ENCODE data around the gene HOXB9.

HOXB9 gene

GRCh38 chr17:48643697-48644012, 17.5 kb upstream of the HOXB9 start:
- TF ChIP-seq, protein P1, sequence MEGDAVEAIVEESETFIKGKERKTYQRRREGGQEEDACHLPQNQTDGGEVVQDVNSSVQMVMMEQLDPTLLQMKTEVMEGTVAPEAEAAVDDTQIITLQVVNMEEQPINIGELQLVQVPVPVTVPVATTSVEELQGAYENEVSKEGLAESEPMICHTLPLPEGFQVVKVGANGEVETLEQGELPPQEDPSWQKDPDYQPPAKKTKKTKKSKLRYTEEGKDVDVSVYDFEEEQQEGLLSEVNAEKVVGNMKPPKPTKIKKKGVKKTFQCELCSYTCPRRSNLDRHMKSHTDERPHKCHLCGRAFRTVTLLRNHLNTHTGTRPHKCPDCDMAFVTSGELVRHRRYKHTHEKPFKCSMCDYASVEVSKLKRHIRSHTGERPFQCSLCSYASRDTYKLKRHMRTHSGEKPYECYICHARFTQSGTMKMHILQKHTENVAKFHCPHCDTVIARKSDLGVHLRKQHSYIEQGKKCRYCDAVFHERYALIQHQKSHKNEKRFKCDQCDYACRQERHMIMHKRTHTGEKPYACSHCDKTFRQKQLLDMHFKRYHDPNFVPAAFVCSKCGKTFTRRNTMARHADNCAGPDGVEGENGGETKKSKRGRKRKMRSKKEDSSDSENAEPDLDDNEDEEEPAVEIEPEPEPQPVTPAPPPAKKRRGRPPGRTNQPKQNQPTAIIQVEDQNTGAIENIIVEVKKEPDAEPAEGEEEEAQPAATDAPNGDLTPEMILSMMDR (IDR thresholded peaks at IDR 0.05; ENCODE audit: control insufficient read depth, extremely low read depth, insufficient read depth): no peak

DNA sequence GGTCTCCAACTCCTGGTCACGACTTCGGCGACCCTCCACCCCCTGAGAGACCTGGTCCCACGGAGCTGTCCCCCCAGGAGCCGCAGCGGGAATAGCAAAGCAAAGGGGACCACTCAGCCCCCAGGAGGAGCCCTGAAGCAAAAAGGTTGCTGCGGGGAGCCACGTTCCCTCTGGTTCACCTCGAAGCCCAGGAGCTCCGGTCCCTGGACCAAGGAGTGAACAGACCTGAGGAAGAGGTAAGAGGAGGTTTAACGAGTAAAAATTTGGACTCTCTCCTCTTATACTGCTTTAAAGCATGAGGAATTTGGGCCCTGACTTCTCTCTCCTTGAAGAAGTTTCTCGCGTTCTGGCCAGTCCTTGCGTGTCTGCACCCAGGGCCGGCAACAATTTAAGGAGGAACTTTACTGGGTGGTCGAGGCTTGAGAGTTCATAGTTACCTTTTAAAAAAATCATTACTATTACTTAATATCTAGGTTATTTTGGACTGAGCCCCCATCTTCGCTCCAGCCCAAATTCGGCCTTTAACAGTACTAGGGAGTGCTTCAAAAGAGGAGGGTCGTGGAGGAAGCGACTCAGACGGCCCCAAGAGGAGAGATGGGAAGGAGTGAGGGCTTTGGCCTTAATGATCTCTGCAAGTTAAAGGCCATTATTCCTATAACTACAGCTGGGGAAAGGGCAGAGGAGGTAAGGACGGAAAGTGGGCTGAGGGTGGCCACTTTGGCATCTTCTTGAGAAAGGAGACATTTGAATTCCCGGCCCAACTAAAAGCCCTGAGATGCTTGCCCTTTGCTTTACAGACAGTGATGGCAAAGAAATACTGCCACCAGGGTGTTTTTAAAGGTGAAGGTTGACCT, 16.9 kb upstream of the HOXB9 start:
- H3K4me3 ChIP-seq (ENCODE audit: low read depth, low read length): no peak overlapping the region
- TF ChIP-seq, protein P1 (IDR thresholded peaks at IDR 0.05; ENCODE audit: control insufficient read depth, extremely low read depth, insufficient read depth): no peak
- DNase-seq (ENCODE audit: low read depth): no peak

More at GRCh38 chr17:48643697-48644012, 17.5 kb upstream of the HOXB9 start:
- no peak overlapping the region for H3K4me3 ChIP-seq (ENCODE audit: low read depth, low read length)
- DNase-seq (ENCODE audit: low read depth): no peak

GRCh38 chr17:48642059-48642842, 16.1 kb upstream of the HOXB9 start:
- no peak overlapping the region for H3K4me3 ChIP-seq (ENCODE audit: low read depth, low read length)
- TF ChIP-seq, protein P1 (IDR thresholded peaks at IDR 0.05; ENCODE audit: control insufficient read depth, extremely low read depth, insufficient read depth): no peak
- no peak for DNase-seq (ENCODE audit: low read depth)

- no peak for DNase-seq (ENCODE audit: low read depth)
- H3K4me3 ChIP-seq (ENCODE audit: low read depth, low read length): no peak overlapping the region
- TF ChIP-seq, protein P1 (IDR thresholded peaks at IDR 0.05; ENCODE audit: control insufficient read depth, extremely low read depth, insufficient read depth): no peak
Measured at GRCh38 chr17:48641541-48642058, 15.4 kb upstream of the HOXB9 start.

- no peak overlapping the region for H3K4me3 ChIP-seq (ENCODE audit: low read depth, low read length)
- no peak for DNase-seq (ENCODE audit: low read depth)
- TF ChIP-seq, protein P1 (IDR thresholded peaks at IDR 0.05; ENCODE audit: control insufficient read depth, extremely low read depth, insufficient read depth): no peak
Measured at GRCh38 chr17:48640858-48641180, 14.7 kb upstream of the HOXB9 start.

GRCh38 chr17:48639982-48640857, 14.1 kb upstream of the HOXB9 start:
- no peak for DNase-seq (ENCODE audit: low read depth)
- TF ChIP-seq, protein P1 (IDR thresholded peaks at IDR 0.05; ENCODE audit: control insufficient read depth, extremely low read depth, insufficient read depth): no peak
- no peak overlapping the region for H3K4me3 ChIP-seq (ENCODE audit: low read depth, low read length)
